KMS-11 (cell line): Measurements from ENCODE around the gene DNAJC18.

Experiments
- H2AFZ ChIP-seq: fragments of 200-600 bp; sonication (generic); 2 replicates; pipeline ENCODE4 v1.6.1; 2016; ENCODE audit warnings: antibody characterized with exemption, mixed run types, low read depth
- H3K27ac ChIP-seq: fragments of 200-600 bp; sonication (generic); 2 replicates; pipeline ENCODE4 v1.6.1; 2016; ENCODE audit warnings: mild to moderate bottlenecking, mixed run types
- H3K27me3 ChIP-seq: fragments of 200-600 bp; sonication (generic); 2 replicates; pipeline ENCODE4 v1.6.1; 2017; ENCODE audit warnings: mild to moderate bottlenecking, low read depth, mixed run types, moderate library complexity; ENCODE audit not compliant: insufficient read depth
- H3K36me3 ChIP-seq: fragments of 200-600 bp; sonication (generic); 2 replicates; pipeline ENCODE4 v1.6.1; 2017; ENCODE audit warnings: mild to moderate bottlenecking, mixed run types; ENCODE audit not compliant: insufficient read depth
- H3K4me1 ChIP-seq: fragments of 200-600 bp; sonication (generic); 2 replicates; pipeline ENCODE4 v1.6.1; 2016; ENCODE audit warnings: mild to moderate bottlenecking, low read depth, mixed run types; ENCODE audit not compliant: poor library complexity, severe bottlenecking
- H3K4me2 ChIP-seq: fragments of 200-600 bp; sonication (generic); 2 replicates; pipeline ENCODE4 v1.7.0; 2016; ENCODE audit warnings: mild to moderate bottlenecking, mixed run types
- H3K4me3 ChIP-seq: fragments of 200-600 bp; sonication (generic); IDR thresholded peaks from 2 replicates; pipeline ENCODE4 v1.6.1; 2017; ENCODE audit warnings: low read depth, low read length, mixed read lengths; ENCODE audit not compliant: insufficient read depth
- H3K79me2 ChIP-seq: fragments of 200-600 bp; sonication (generic); 2 replicates; pipeline ENCODE4 v1.6.1; 2016; ENCODE audit warnings: low read depth, mixed run types; ENCODE audit not compliant: insufficient read depth
- H3K9ac ChIP-seq: fragments of 200-600 bp; sonication (generic); 2 replicates; pipeline ENCODE4 v1.6.1; 2016; ENCODE audit warnings: mild to moderate bottlenecking, mixed run types
- H4K20me1 ChIP-seq: fragments of 200-600 bp; sonication (generic); 2 replicates; pipeline ENCODE4 v1.6.1; 2016; ENCODE audit warnings: mild to moderate bottlenecking, mixed run types; ENCODE audit not compliant: insufficient read depth
- TF ChIP-seq, protein P1 (sequence below): fragments of 200-600 bp; sonication (generic); conservative IDR thresholded peaks from 2 replicates; pipeline ENCODE4 v1.6.1; 2017; ENCODE audit warnings: low read depth, mild to moderate bottlenecking, antibody characterized with exemption, low read length, moderate library complexity, mixed read lengths

Gene DNAJC18

DNA sequence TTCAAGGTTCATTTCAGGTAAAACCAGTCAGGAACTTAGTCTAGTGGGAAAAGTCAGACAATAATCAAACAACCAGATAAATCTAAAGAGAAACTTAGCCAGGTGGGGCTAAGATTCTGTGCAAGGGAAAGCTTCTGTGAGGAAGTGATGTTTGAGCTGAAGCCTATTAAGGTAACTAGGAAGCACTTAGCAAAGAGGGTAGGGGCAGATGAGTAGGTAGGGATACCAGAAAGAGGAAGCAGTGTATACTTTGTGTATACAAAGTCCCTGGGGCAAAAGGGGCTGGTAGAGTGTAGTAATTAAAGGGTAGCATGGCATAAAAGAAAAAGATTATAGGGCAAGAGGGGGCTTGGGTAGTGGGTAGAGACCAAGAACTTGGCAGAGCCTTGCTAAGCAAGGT lies 31.8 kb downstream of the DNAJC18 start:
- H3K4me2 ChIP-seq = no peak overlapping the region
- H3K4me1 ChIP-seq = peaks cover 25% of the 10 kb centered on the region
- no peaks in the 10 kb centered on the region for H3K27me3 ChIP-seq
- H3K9ac ChIP-seq = no peak overlapping the region
- TF ChIP-seq, protein P1, sequence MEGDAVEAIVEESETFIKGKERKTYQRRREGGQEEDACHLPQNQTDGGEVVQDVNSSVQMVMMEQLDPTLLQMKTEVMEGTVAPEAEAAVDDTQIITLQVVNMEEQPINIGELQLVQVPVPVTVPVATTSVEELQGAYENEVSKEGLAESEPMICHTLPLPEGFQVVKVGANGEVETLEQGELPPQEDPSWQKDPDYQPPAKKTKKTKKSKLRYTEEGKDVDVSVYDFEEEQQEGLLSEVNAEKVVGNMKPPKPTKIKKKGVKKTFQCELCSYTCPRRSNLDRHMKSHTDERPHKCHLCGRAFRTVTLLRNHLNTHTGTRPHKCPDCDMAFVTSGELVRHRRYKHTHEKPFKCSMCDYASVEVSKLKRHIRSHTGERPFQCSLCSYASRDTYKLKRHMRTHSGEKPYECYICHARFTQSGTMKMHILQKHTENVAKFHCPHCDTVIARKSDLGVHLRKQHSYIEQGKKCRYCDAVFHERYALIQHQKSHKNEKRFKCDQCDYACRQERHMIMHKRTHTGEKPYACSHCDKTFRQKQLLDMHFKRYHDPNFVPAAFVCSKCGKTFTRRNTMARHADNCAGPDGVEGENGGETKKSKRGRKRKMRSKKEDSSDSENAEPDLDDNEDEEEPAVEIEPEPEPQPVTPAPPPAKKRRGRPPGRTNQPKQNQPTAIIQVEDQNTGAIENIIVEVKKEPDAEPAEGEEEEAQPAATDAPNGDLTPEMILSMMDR = no peak
- H3K36me3 ChIP-seq = no peaks in the 10 kb centered on the region
- no peaks in the 10 kb centered on the region for H4K20me1 ChIP-seq
- H3K4me3 ChIP-seq = no peak overlapping the region
- H3K79me2 ChIP-seq = no peaks in the 10 kb centered on the region
- H3K27ac ChIP-seq = no peak overlapping the region
- H2AFZ ChIP-seq = no peak overlapping the region

DNA sequence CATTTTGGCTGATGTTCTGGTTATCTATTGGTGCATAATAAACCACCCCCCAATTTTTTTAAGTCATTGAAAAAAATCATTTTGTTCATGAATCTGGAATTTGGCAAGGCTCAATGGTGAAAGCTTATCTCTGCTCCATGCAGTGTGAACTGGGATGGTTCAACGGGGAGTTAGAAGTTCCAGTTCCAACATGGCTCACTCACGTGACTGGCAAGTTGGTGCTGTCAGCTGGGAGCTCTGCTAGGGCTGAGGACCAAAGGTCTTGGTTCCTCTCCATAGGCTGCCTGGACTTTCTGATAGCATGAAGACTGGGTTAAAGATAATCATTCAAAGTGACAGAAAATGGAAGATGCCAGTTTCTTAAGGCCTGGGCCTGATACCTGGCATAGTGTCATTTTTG lies 32.4 kb downstream of the DNAJC18 start:
- no peak overlapping the region for H3K4me2 ChIP-seq
- no peak overlapping the region for H3K9ac ChIP-seq
- peaks cover 21% of the 10 kb centered on the region for H3K4me1 ChIP-seq
- H2AFZ ChIP-seq = no peak overlapping the region
- no peaks in the 10 kb centered on the region for H4K20me1 ChIP-seq
- H3K36me3 ChIP-seq = no peaks in the 10 kb centered on the region
- no peaks in the 10 kb centered on the region for H3K27me3 ChIP-seq
- TF ChIP-seq, protein P1 = no peak
- no peak overlapping the region for H3K27ac ChIP-seq
- H3K79me2 ChIP-seq = no peaks in the 10 kb centered on the region
- H3K4me3 ChIP-seq = no peak overlapping the region

DNA sequence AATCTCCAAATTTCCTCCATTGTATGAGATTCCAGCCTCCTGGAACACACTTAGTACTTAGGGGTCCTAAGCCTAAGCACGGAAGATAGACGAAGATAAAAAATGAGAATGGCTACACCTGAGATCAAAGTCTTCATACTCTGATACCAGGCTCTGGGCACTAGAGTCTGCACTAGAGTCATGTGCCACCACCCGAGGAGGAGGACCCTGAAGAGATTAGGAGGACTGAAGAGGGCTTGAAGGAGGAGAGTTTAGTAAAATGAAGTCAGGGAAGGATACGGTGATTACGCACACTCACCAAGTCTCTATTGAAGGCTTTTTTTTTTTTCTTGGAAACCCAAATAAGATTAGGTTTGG lies 34.9 kb downstream of the DNAJC18 start:
- Histone ChIP-seq H3K4me3 (no peak overlapping the region), H3K36me3 (no peaks in the 10 kb centered on the region), H3K4me2 (peak overlapping the region; percentile 67), H3K79me2 (no peaks in the 10 kb centered on the region), H4K20me1 (no peaks in the 10 kb centered on the region), H3K27me3 (no peaks in the 10 kb centered on the region), H3K4me1 (peaks cover 20% of the 10 kb centered on the region), H3K9ac (peak overlapping the region; percentile 56; the same call in 1 of the 2 replicates), H3K27ac (peak overlapping the region; percentile 75), H2AFZ (peak overlapping the region; percentile 77)
- TF ChIP-seq, protein P1 = no peak

DNA sequence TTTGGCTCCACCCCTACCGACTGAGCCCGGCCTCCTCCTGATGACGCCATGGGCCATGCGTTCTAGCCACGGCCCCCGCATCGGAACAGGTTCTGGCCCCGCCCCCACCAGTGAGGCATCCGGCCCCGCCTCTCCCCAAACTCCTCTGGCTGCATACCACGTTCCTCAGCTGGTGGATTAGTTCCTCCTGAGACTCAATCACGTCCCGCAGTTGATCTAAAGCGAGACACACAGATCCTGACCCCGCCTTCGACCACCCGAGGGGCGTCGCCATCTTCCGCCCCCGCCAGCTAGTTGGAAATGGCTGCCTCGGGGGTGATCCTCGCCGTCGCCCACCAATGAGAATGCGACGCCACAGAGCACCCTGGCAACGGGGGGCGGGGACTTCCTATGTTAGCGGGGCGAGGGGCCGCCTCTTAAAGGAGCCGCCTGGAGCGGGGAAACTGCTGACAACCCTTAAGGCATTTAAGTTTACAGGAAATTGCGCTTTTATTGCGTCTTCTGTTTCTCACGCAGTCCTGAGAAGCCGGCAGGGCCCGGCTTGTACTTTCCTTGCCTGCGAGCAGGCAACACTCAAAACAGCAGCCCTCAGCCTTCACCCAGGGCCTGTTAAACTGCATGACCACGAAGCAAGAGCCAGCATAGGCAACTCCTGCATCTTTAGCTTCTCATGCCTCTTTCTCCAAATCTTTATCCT lies 35.4 kb downstream of the DNAJC18 start, which contains the start of gene SPATA24:
SPATA24 (minus strand) TSS at position 303 of the 697 bp plus-strand sequence; CDS start at position 274, 29 bp downstream.
- peak within 1 kb of the TSS; percentile 56 for H3K9ac ChIP-seq
- no peaks in the 10 kb centered on the region for H4K20me1 ChIP-seq
- H3K27ac ChIP-seq = peak within 1 kb of the TSS; percentile 75
- no peak within 1 kb of the TSS for H3K4me3 ChIP-seq
- TF ChIP-seq, protein P1 = no peak
- peaks cover 24% of the 10 kb centered on the region for H3K4me1 ChIP-seq
- H2AFZ ChIP-seq = peak within 1 kb of the TSS; percentile 77
- H3K79me2 ChIP-seq = no peaks in the 10 kb centered on the region
- H3K4me2 ChIP-seq = peak within 1 kb of the TSS; percentile 73
- no peaks in the 10 kb centered on the region for H3K36me3 ChIP-seq
- no peaks in the 10 kb centered on the region for H3K27me3 ChIP-seq
